ENCODE data around the gene IGFBP6.

DNA sequence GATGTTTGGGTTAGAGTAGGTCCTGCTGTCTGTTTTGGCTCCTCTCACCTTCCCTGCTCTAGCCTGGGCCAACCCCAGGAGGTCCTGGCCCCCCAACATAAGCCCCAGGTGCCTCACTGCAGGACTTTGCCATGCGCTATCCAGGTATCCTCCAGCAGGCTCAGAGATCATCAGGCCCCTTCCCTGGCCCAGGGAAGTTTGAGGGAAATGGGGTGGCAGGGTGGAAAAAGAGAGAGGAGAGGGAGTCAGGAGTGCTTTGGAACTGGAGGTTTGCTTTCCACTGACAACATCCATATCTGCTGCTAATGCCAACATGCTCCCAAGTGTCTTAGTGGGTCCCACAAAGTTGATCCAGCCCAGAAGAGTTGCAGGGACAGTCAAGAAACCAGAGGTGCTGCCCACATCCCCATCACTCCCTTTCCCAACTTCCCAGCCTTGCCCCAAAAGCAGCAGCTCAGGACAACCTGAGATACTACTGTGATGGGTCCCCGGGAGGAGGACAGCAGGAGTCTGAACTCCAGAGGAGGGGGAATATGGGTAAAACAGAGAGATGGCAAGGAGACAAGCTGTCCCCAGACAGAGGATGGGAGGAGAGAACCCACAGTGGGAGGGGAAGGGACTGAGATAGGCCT is 46.9 kb upstream of the IGFBP6 start:
- TF ChIP-seq, protein P1, sequence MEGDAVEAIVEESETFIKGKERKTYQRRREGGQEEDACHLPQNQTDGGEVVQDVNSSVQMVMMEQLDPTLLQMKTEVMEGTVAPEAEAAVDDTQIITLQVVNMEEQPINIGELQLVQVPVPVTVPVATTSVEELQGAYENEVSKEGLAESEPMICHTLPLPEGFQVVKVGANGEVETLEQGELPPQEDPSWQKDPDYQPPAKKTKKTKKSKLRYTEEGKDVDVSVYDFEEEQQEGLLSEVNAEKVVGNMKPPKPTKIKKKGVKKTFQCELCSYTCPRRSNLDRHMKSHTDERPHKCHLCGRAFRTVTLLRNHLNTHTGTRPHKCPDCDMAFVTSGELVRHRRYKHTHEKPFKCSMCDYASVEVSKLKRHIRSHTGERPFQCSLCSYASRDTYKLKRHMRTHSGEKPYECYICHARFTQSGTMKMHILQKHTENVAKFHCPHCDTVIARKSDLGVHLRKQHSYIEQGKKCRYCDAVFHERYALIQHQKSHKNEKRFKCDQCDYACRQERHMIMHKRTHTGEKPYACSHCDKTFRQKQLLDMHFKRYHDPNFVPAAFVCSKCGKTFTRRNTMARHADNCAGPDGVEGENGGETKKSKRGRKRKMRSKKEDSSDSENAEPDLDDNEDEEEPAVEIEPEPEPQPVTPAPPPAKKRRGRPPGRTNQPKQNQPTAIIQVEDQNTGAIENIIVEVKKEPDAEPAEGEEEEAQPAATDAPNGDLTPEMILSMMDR (IDR thresholded peaks at IDR 0.05), result no peak
- no peak for TF ChIP-seq EZH2 (IDR thresholded peaks at IDR 0.05; ENCODE audit: borderline replicate concordance, insufficient read depth, low read depth, low read length, poor library complexity, severe bottlenecking)

Measured in B cell (primary cell).